Activated T-helper 17 cell treated with anti-CD3 and anti-CD28 coated beads, Interleukin-2, amount 50 U/mL, for 72 hours (primary cell): Measurements from ENCODE around the gene SEPTIN14. TPM values are rescaled to one million over a fixed set of nuclear protein-coding genes. Genes with fewer than 3 reads are reported as not detected.
"Not testable (repeated sequence)": the region's sequence is repeated elsewhere in the genome, so short reads cannot be mapped to it uniquely, and the experiment has no call there.

ENCODE experiments used
- ATAC-seq: fragments of 150-1000 bp; cut with Tn5 transposase; replicated peaks from 2 replicates; pipeline ENCODE4 v1.10.0; 2021; ENCODE audit warnings: mild to moderate bottlenecking, moderate library complexity
- H3K27ac Mint-ChIP-seq: one replicate; pipeline ENCODE4 v1.8.0; 2022; ENCODE audit warnings: mixed read lengths
- H3K27me3 Mint-ChIP-seq: one replicate; pipeline ENCODE4 v1.8.0; 2022; ENCODE audit warnings: mixed read lengths
- H3K36me3 Mint-ChIP-seq: one replicate; pipeline ENCODE4 v1.8.0; 2022; ENCODE audit warnings: low read depth, mild to moderate bottlenecking, mixed read lengths
- H3K4me1 Mint-ChIP-seq: one replicate; pipeline ENCODE4 v1.8.0; 2022; ENCODE audit warnings: mixed read lengths
- H3K4me3 Mint-ChIP-seq: one replicate; pipeline ENCODE4 v1.8.0; 2022; ENCODE audit warnings: mild to moderate bottlenecking, mixed read lengths
- H3K9me3 Mint-ChIP-seq: one replicate; pipeline ENCODE4 v1.8.0; 2022; ENCODE audit warnings: mixed read lengths
- total RNA-seq, 2 donors: library from RNA; stranded (reverse); gene quantifications; one replicate each; pipeline ENCODE4 v1.2.3, GENCODE V29; 2022

The SEPTIN14 gene
- total RNA-seq, result not detected

DNA sequence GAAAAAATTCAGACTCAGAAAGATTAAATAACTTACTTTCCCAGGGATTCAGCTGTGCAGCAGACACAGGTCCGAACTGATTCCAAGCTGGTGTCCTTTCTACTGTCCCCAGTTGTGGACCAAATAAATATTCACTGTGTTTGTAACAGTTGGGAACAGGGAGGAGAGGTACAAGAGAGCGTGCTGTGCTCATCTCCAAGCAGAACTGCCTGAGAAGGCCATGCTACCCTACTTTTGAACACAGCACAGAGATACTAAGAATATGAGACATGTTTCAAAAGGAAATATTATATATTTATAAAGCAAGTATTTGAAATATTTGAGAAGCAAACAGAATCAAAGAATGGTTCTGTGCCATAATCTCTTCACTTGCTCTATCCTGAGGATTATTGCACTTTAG is at the start of gene SEPTIN14:
TSS of gene SEPTIN14 (minus strand) at position 101 of the 400 bp plus-strand sequence. CDS start 756 bp downstream, outside the sequence.
- not testable (repeated sequence) for H3K27ac Mint-ChIP-seq, H3K9me3 Mint-ChIP-seq, H3K27me3 Mint-ChIP-seq, H3K36me3 Mint-ChIP-seq, H3K4me3 Mint-ChIP-seq, ATAC-seq, H3K4me1 Mint-ChIP-seq

DNA sequence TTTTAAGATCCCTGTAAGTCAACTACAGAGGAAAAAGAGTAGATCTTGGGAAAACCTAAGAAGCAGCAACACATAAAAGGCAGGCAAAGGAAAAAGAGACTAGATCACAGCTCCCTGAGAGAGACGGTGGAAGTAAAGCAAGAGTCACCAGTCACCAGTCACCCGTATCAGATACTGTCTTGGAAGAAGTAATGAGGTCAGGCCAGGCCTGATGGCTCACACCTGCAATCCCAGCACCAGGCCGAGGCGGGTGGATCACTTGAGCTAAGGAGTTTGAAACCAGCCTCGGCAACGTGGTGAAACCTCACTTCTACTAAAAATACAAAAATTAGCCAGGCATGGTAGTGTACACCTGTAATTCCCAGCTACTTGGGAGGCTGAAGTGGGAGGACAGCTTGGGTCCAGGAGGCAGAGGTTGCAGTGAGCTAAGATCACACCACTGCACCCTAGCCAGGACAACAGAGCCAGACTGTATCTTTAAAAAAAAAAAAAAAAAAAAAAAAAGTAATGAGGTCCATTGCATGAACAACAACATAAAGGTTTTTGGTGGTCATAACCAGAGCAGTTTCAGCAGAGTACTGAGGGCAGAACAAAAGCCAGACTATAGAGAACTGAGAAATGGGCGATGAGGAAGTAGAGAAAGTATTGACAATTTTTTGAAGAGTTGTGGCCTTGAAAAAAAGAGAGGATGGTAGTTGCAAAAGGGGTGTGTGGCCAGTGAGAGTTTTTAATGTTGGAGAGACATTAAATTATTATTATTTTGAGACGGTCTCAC is 41.6 kb upstream of the SEPTIN14 start:
- ATAC-seq, result no peak
- Mint-ChIP-seq H3K36me3 (no peaks in the 10 kb centered on the region), H3K4me3 (no peak overlapping the region)

DNA sequence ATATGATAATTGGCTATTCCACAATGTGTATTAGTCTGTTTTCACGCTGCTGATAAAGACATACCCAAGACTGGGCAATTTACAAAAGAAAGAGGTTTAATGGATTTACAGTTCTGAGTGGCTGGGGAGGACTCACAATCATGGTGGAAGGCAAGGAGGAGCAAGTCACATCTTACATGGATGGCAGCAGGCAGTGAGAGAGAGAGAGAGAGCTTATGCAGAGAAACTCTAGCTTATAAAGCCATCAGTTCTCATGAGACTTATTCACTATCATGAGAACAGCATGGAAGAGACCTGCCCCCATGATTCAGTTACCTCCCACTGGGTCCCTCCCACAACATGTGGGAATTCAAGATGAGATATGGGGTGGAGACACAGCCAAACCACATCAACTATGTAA is 38.5 kb upstream of the SEPTIN14 start:
- H3K4me1 Mint-ChIP-seq, H3K9me3 Mint-ChIP-seq, H3K27me3 Mint-ChIP-seq, ATAC-seq, H3K4me3 Mint-ChIP-seq, H3K27ac Mint-ChIP-seq, H3K36me3 Mint-ChIP-seq: not testable (repeated sequence)

More for the DNA sequence above, 41.6 kb upstream of the SEPTIN14 start:
- H3K27ac Mint-ChIP-seq, result no peak overlapping the region
- no peaks in the 10 kb centered on the region for H3K27me3 Mint-ChIP-seq
- no peaks in the 10 kb centered on the region for H3K9me3 Mint-ChIP-seq
- H3K4me1 Mint-ChIP-seq, result no peaks in the 10 kb centered on the region

DNA sequence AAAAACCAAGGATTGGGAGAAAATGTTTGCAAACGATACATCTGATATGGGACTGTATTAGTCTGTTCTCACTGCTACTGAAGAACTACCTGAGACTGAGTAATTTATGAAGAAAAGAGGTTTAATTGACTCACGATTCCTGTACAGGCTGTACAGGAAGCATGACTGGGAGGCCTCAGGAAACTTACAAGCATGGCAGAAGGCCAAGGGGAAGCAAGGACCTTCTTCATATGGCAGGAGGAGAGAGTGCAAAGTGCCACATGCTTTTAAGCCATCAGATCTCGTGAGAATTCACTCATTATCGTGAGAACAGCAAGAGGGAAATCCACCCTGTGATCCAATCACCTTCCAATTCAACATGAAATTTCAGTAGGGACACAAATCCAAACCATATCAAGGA is 35.7 kb upstream of the SEPTIN14 start:
- ATAC-seq, result no peak
- H3K9me3 Mint-ChIP-seq, result no peaks in the 10 kb centered on the region

DNA sequence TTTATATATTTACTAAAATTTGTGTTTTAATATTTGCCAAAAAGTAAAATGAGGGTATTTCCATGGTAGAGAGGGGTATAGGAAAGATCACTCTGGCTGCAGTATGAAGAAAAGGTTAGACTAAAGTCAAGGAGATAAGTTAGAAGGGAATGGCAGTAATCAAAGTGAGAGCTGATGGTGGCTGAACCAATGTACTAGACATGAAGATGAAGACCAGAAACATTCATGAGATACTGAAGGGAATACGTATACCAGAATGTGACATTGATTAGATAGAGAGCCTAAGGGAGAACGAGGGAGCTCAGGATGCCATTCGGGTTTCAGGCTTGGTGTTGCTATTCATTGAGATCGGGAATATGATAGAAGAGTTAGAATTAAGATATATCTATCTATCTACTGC is 32.5 kb upstream of the SEPTIN14 start:
- no peaks in the 10 kb centered on the region for H3K9me3 Mint-ChIP-seq
- no peaks in the 10 kb centered on the region for H3K27me3 Mint-ChIP-seq
- no peaks in the 10 kb centered on the region for H3K36me3 Mint-ChIP-seq
- no peaks in the 10 kb centered on the region for H3K4me1 Mint-ChIP-seq
- no peak for ATAC-seq
- H3K4me3 Mint-ChIP-seq, result no peak overlapping the region
- no peak overlapping the region for H3K27ac Mint-ChIP-seq

More for the DNA sequence above, 35.7 kb upstream of the SEPTIN14 start:
- Mint-ChIP-seq H3K27ac (no peak overlapping the region), H3K27me3 (no peaks in the 10 kb centered on the region), H3K4me1 (no peaks in the 10 kb centered on the region), H3K4me3 (no peak overlapping the region), H3K36me3 (no peaks in the 10 kb centered on the region)

DNA sequence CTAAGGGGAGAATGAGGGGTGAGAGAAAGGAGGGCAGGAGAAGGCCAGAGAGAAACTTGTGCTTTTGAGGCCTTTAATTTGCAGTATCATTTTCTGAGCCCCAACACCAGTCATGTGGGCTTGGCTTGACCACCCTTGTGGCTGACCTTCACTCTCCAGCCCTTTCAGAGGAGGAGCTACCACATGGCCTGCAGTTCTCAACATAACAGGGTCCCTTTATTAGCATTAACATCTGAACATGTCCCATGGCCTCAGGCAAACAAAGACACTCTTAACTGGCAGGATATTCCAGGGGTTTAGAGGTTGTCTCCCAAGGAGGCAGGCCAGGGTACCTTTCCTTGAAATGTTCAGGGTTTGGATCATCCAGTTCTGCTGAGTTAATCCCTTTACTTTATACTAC is 31.4 kb upstream of the SEPTIN14 start:
- no peaks in the 10 kb centered on the region for H3K36me3 Mint-ChIP-seq
- H3K27me3 Mint-ChIP-seq, result no peaks in the 10 kb centered on the region
- ATAC-seq, result no peak
- H3K4me3 Mint-ChIP-seq, result no peak overlapping the region
- no peaks in the 10 kb centered on the region for H3K4me1 Mint-ChIP-seq
- H3K27ac Mint-ChIP-seq, result no peak overlapping the region
- no peaks in the 10 kb centered on the region for H3K9me3 Mint-ChIP-seq

DNA sequence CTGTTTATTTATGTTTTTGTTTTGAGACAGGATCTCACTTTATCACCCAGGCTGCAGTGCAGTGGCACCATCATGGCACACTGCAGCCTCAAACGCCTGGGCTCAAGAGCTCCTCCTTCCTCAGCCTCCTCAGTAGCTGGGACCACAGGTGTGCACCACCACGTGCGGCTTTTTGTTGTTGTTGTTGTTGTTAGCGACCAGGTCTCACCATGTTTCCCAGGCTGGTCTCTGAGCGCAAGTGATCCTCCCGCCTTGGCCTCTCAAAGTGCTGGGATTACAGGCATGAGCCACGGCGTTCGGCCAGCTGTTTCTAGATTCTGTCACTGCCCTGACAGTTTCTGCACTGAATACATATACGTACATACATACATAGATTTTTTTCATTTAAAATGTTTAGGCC is 25.8 kb upstream of the SEPTIN14 start:
- not testable (repeated sequence) for H3K36me3 Mint-ChIP-seq, H3K9me3 Mint-ChIP-seq, ATAC-seq, H3K27me3 Mint-ChIP-seq, H3K4me1 Mint-ChIP-seq
- peak overlapping the region; percentile 93 for H3K4me3 Mint-ChIP-seq
- peak overlapping the region; percentile 84 for H3K27ac Mint-ChIP-seq

DNA sequence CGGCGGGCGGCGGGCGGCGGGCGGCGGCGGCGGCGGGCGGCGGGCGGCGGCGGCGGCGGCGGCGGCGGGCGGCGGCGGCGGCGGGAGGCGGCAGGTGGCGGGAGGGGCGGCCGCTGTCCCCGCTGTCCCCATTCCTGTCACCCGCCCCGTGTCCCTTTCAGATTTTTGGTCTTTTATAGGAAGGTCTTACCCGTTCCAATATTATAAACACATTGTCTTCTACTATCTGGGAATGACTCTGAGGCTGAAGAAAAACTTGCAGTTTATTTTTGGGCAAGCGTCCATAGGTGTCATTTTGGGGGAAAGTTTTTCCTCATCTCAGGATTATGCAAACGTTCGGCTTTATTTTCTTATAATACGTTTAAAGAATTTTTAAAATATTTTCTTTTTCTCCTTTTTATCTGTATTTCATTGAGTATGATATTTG is 25.3 kb upstream of the SEPTIN14 start:
- H3K4me3 Mint-ChIP-seq, result peak overlapping the region; percentile 93
- ATAC-seq, result no peak
- H3K27me3 Mint-ChIP-seq, result no peaks in the 10 kb centered on the region
- H3K27ac Mint-ChIP-seq, result peak overlapping the region; percentile 84
- H3K4me1 Mint-ChIP-seq, result no peaks in the 10 kb centered on the region
- no peaks in the 10 kb centered on the region for H3K9me3 Mint-ChIP-seq
- no peaks in the 10 kb centered on the region for H3K36me3 Mint-ChIP-seq

DNA sequence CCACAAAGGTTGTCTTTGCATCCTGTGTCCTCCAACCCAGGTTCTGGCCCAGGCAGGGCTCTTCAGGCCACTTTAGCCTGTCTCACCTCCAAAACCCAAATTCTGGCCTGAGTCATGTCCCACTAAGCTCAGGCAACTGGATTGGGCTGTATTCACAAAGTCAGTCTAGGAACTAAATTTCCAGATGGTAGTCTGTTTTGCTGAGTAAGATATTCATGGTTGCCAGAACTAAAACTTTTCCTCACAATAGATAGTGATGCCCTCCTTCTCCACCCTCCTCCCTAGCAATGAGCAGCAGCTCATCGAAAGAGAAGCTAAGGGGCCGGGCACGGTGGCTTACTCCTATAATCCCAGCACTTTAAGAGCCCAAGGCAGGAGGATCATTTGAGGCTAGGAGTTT is 21.8 kb upstream of the SEPTIN14 start:
- ATAC-seq, result no peak
- H3K36me3 Mint-ChIP-seq, result no peaks in the 10 kb centered on the region
- no peak overlapping the region for H3K27ac Mint-ChIP-seq
- H3K9me3 Mint-ChIP-seq, result no peaks in the 10 kb centered on the region
- no peaks in the 10 kb centered on the region for H3K27me3 Mint-ChIP-seq
- H3K4me1 Mint-ChIP-seq, result no peaks in the 10 kb centered on the region
- H3K4me3 Mint-ChIP-seq, result no peak overlapping the region

DNA sequence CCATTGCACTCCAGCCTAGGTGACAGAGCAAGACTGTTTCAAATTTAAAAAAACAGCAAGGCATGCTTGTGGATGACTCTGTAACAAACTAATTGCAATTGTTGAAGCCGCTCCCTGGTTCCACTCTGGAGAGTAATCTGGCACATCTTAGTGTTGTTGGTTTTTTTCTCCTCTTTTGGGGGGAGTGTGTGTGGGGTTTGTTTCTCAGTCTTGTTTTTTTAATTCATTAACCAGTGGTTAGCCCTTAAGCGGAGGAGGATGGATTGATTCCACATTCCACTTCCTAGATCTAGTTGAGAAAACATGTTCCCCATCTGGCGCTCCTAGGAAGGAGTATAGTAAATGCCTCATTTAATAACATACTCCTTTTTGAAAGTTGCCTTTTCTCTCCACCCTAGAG is 16.1 kb upstream of the SEPTIN14 start:
- no peaks in the 10 kb centered on the region for H3K27me3 Mint-ChIP-seq
- H3K36me3 Mint-ChIP-seq, result no peaks in the 10 kb centered on the region
- H3K27ac Mint-ChIP-seq, result no peak overlapping the region
- no peak overlapping the region for H3K4me3 Mint-ChIP-seq
- no peak for ATAC-seq
- no peaks in the 10 kb centered on the region for H3K9me3 Mint-ChIP-seq
- no peaks in the 10 kb centered on the region for H3K4me1 Mint-ChIP-seq

DNA sequence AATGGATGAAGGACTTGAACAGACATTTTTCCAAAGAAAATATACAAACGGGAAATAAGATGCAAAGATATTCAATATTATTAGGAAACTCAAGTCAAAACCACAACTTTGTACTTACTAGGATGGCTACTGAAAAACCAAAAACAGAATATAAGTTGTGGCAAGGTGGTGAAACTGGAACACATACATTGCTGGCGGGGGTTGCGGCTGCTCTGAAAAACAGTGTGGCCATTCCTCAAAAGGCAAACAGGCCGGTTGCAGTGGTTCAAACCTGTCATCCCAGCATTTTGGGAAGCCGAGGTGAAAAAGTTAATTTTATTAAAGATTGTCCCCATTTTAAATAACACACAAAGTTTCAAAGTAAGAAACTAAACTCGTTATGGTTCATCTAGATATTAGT is 14.8 kb upstream of the SEPTIN14 start:
- H3K27ac Mint-ChIP-seq, result no peak overlapping the region
- no peak overlapping the region for H3K4me3 Mint-ChIP-seq
- H3K4me1 Mint-ChIP-seq, result no peaks in the 10 kb centered on the region

DNA sequence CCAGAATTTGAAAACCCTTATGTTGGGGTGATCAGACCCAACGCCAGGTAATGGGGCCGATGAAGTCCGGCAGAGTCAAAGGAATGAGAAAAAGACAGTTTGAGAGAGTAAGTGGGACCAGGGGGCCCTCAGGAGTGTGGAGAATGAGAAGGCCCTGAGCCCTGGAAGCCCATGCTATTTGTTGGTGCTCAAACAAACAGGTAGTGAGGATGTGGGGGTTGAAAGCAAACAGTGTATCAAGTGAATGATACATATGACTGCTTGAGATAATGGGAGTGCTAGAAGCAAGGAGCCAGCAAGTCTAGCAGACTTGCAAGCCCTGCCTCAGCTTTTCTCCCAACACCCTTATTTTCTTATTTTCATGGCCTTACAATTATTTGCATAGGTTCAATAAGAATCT is 11.2 kb upstream of the SEPTIN14 start:
- Mint-ChIP-seq H3K27ac (no peak overlapping the region), H3K4me1 (no peaks in the 10 kb centered on the region), H3K9me3 (no peaks in the 10 kb centered on the region), H3K4me3 (no peak overlapping the region), H3K36me3 (no peaks in the 10 kb centered on the region), H3K27me3 (no peaks in the 10 kb centered on the region)
- ATAC-seq, result no peak

More for the DNA sequence above, 14.8 kb upstream of the SEPTIN14 start:
- Mint-ChIP-seq H3K27me3 (no peaks in the 10 kb centered on the region), H3K9me3 (no peaks in the 10 kb centered on the region), H3K36me3 (no peaks in the 10 kb centered on the region)
- ATAC-seq, result no peak

DNA sequence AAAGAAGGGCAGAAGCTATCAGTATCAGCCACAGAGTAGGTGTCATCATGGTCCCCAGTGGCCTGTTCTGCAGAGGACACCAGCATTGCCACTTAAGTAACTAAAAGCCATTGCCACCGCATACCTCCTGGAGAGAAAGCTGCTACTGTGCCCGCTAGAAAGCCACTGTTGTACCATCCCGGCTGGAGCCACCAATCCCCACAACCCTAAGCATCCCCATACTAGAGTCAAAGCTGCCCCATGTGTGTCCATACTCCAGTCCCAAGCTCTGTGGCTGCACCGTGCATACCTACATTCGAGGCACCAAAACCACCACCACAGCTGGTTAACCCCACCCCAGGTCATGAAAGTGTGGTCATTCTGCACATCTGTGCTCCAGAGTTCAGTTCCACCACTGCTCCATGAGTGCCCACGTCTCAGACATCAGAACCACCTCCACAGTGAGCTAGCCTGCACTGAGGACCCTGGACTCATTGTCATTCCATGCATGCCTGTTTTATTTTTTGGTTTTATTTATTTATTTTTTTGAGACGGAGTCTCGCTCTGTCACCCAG is 9.5 kb upstream of the SEPTIN14 start:
- Mint-ChIP-seq H3K27ac (no peak overlapping the region), H3K36me3 (no peaks in the 10 kb centered on the region), H3K27me3 (peaks cover 2% of the 10 kb centered on the region), H3K4me3 (no peak overlapping the region), H3K9me3 (no peaks in the 10 kb centered on the region), H3K4me1 (no peaks in the 10 kb centered on the region)
- no peak for ATAC-seq

DNA sequence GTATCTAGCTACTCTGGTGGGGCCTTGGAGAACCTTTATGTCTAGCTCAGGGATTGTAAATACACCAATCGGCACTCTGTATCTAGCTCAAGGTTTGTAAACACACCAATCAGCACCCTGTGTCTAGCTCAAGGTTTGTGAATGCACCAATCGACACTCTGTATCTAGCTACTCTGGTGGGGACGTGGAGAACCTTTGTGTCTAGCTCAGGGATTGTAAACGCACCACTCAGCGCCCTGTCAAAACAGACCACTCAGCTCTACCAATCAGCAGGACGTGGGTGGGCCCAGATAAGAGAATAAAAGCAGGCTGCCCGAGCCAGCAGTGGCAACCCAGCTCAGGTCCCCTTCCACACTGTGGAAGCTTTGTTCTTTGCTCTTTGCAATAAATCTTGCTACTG is 6.4 kb upstream of the SEPTIN14 start:
- H3K36me3 Mint-ChIP-seq, H3K27ac Mint-ChIP-seq, H3K4me1 Mint-ChIP-seq, ATAC-seq, H3K27me3 Mint-ChIP-seq, H3K9me3 Mint-ChIP-seq, H3K4me3 Mint-ChIP-seq: not testable (repeated sequence)

DNA sequence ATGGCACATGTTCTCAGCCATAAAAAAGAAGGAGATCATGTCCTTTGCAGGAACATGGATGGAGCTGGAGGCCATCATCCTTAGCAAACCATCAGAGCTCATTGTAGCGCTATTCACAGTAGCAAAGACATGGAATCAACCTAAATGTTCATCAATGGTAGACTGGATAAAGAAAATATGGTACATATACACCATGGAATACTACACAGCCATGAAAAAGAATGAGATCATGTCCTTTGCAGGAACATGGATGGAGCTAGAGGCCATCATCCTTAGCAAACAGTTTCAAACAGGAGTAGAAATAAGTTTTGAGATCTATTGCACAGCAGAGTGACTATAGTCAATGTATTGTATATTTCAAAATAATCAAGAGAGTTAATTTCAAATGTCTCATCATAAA is 17.4 kb downstream of the SEPTIN14 start:
- H3K4me3 Mint-ChIP-seq, H3K9me3 Mint-ChIP-seq, ATAC-seq, H3K27ac Mint-ChIP-seq, H3K4me1 Mint-ChIP-seq, H3K27me3 Mint-ChIP-seq, H3K36me3 Mint-ChIP-seq: not testable (repeated sequence)
